Stomach (tissue), 9 donors: Measurements from ENCODE around the gene IGSF11. TPM values are rescaled to one million over a fixed set of nuclear protein-coding genes. Genes with fewer than 3 reads are reported as not detected.

Source experiments
- DNase-seq, 2 donors: peaks; one replicate each; pipeline versions ENCODE4 v3.0.0 to v3.0.0-alpha.2; 2013 to 2019
- H3K27ac ChIP-seq, 5 donors: fragments of 200-600 bp in 4 of 5; sonication (generic) in 4 of 5; one replicate each; pipeline ENCODE4 v1.5.1; 2013 to 2019; ENCODE audit warnings: mild to moderate bottlenecking in 1 of 5, moderate library complexity in 1 of 5
- H3K27me3 ChIP-seq, 3 donors: fragments of 200-600 bp; sonication (generic); one replicate each; pipeline ENCODE4 v1.5.1; 2017 to 2019; ENCODE audit warnings: mixed run types in 1 of 3
- H3K36me3 ChIP-seq, 4 donors: fragments of 200-600 bp; sonication (generic); 1 replicate in 3 of 4; 2 replicates in 1 of 4; pipeline ENCODE4 v1.5.1; 2016 to 2019
- H3K4me1 ChIP-seq, 4 donors: fragments of 200-600 bp; sonication (generic); one replicate each; pipeline ENCODE4 v1.5.1; 2016 to 2019
- H3K4me3 ChIP-seq, 4 donors: fragments of 200-600 bp; sonication (generic) in 3 of 4; one replicate each; pipeline ENCODE4 v1.5.1; 2016 to 2019; ENCODE audit warnings: mild to moderate bottlenecking in 1 of 4
- H3K9me3 ChIP-seq, 4 donors: fragments of 200-600 bp; sonication (generic); one replicate each; pipeline ENCODE4 v1.5.1; 2016 to 2019
- EP300 ChIP-seq: sonication (generic); formaldehyde crosslinking; IDR thresholded peaks from one replicate; pipeline ENCODE4 v1.6.1; 2017; ENCODE audit warnings: antibody characterized with exemption
- POLR2A ChIP-seq, 4 donors: fragments of 450-650 bp; IDR thresholded peaks; one replicate each; pipeline ENCODE4 v1.6.1; 2016; ENCODE audit warnings: antibody characterized with exemption in 4 of 4, control low read depth in 2 of 4, mild to moderate bottlenecking in 1 of 4, moderate library complexity in 1 of 4
- POLR2AphosphoS5 ChIP-seq, 3 donors: sonication (generic); formaldehyde crosslinking; IDR thresholded peaks; one replicate each; pipeline ENCODE4 v1.6.1; 2016; ENCODE audit warnings: antibody characterized with exemption in 3 of 3
- WGBS, 5 donors: extraction: QIAGEN DNeasy Blood & Tissue Kit in 3 of 5; methylation state at CpG; one replicate each; pipeline versions ENCODE4 v1.1.5 to v1.1.7; 2013 to 2018; 5-methylcytosine and 5-hydroxymethylcytosine counted together
- intact Hi-C: fragments of 100-400 bp; cut with DNase I; formaldehyde crosslinking; loops from one replicate; pipeline ENCODE4 v1.15.1; 2023; ENCODE audit warnings: low total_unique reads
- polyA plus RNA-seq, 3 donors: library from polyadenylated mRNA; stranded (reverse); fragments of 200-250 nt; gene quantifications; one replicate each; pipeline ENCODE4 v1.2.3, GENCODE V29; 2013
- total RNA-seq, 5 donors: library from RNA; depleted of rRNA; stranded (reverse); fragments of >200 nt; gene quantifications; one replicate each; pipeline versions ENCODE4 v1.1.0 to v1.2.3, GENCODE V29; 2014 to 2016
- TF ChIP-seq, protein P1 (sequence below), 7 experiments: fragments of 450-650 bp in 4 of 7; fragments of 200-600 bp in 3 of 7; sonication (generic) in 3 of 7; IDR thresholded peaks; one replicate each; pipeline ENCODE4 v1.5.1; 2016 to 2019; ENCODE audit warnings: antibody characterized with exemption in 7 of 7, control low read depth in 2 of 7, mild to moderate bottlenecking in 1 of 7
- donor health status: healthy with polysubstance abuse.
- donor health status: Bipolar disorder and iron deficiency.
- donor health status: healthy.

Gene IGSF11
- total and polyA plus RNA-seq, 8 donors, result 0.55 to 77.7 (median 5.1) TPM; not detected in 4

DNA sequence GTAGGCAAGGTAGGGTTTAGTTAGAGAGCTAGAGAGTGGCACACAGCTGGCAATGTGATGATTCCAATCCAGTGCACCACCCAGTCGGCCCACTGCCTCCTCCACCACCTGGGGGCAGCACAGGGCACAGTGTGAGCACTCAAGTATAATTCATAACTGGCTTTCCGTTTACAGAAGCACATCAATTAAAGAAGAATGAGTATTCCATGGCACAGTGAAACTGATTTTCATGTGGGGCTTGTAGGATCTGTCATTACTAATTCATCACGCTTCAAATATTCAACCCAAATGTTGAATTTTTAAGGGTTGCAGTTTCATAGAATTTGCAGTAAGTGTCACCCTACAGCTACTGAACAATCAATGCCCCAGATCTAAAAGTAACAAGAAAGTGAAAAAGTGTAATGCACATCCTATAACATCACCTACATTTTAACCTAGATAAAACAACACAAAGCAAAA lies 149.9 kb downstream of the IGSF11 start:
- H3K36me3 ChIP-seq, result no peaks in the 10 kb centered on the region
- no peak overlapping the region for H3K27ac ChIP-seq
- intact Hi-C loops, result loop anchor here (5.0 kb wide), 1 partner anchor 213 kb away; no protein-coding TSS in a partner anchor
- no peaks in the 10 kb centered on the region for H3K9me3 ChIP-seq
- peak; percentile 79 to 86 for DNase-seq
- H3K27me3 ChIP-seq, result peaks cover 0 to 31% (median 0%) of the 10 kb centered on the region in 3 donors
- no peaks in the 10 kb centered on the region for H3K4me1 ChIP-seq
- H3K4me3 ChIP-seq, result no peak overlapping the region
- TF ChIP-seq, protein P1, sequence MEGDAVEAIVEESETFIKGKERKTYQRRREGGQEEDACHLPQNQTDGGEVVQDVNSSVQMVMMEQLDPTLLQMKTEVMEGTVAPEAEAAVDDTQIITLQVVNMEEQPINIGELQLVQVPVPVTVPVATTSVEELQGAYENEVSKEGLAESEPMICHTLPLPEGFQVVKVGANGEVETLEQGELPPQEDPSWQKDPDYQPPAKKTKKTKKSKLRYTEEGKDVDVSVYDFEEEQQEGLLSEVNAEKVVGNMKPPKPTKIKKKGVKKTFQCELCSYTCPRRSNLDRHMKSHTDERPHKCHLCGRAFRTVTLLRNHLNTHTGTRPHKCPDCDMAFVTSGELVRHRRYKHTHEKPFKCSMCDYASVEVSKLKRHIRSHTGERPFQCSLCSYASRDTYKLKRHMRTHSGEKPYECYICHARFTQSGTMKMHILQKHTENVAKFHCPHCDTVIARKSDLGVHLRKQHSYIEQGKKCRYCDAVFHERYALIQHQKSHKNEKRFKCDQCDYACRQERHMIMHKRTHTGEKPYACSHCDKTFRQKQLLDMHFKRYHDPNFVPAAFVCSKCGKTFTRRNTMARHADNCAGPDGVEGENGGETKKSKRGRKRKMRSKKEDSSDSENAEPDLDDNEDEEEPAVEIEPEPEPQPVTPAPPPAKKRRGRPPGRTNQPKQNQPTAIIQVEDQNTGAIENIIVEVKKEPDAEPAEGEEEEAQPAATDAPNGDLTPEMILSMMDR (IDR thresholded peaks at IDR 0.05), result peak in 5 of 7 experiments; percentile 72 to 76 (median 72)
- TF ChIP-seq POLR2AphosphoS5 (IDR thresholded peaks at IDR 0.05), result no peak
- TF ChIP-seq EP300, result no peak
- TF ChIP-seq POLR2A (IDR thresholded peaks at IDR 0.05), result no peak
- 0 to 2% (median 1%) methylated on average over 3 of the region's 3 CpGs for WGBS, 5 donors

DNA sequence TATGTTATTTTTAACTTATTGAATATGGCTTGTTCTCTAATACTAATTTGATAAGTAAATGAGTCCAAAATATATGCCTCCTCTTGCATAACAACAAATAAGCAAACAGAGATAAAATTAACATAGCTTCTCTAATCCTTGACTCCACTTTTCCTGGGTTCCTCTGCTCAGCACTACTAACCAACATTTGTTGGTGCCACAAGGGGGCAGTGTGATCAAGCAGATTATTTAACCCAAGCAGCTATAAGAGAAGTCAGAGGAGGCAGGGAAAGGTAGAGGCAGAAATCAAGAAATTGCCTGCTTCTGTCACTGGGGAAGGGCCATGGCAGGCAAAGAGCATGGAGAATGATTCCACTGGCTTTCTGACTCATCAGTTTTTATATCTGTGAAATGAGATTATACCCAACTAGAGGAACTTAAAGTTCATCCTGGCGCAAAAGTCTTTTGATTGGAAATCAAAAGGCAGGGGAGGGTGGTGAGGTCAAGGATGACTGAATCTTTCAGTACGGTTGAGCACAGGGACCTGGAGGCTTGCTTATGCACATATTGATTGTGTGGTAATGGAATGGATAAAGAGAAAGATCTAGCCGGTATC lies 152.2 kb downstream of the IGSF11 start:
- TF ChIP-seq, protein P1 (IDR thresholded peaks at IDR 0.05), result peak in 5 of 7 experiments; percentile 44 to 77 (median 69)
- TF ChIP-seq POLR2A (IDR thresholded peaks at IDR 0.05), result no peak
- peaks cover 0 to 21% (median 0%) of the 10 kb centered on the region in 3 donors for H3K27me3 ChIP-seq
- no peaks in the 10 kb centered on the region for H3K4me1 ChIP-seq
- no peaks in the 10 kb centered on the region for H3K36me3 ChIP-seq
- DNase-seq, result peak; percentile 74 to 89
- H3K9me3 ChIP-seq, result no peaks in the 10 kb centered on the region
- intact Hi-C loops, result loop anchor here (5.0 kb wide), 1 partner anchor 215 kb away; no protein-coding TSS in a partner anchor
- WGBS, 5 donors, result 59 to 68% (median 64%) methylated on average over 3 of the region's 3 CpGs
- H3K4me3 ChIP-seq, result no peak overlapping the region
- no peak overlapping the region for H3K27ac ChIP-seq

DNA sequence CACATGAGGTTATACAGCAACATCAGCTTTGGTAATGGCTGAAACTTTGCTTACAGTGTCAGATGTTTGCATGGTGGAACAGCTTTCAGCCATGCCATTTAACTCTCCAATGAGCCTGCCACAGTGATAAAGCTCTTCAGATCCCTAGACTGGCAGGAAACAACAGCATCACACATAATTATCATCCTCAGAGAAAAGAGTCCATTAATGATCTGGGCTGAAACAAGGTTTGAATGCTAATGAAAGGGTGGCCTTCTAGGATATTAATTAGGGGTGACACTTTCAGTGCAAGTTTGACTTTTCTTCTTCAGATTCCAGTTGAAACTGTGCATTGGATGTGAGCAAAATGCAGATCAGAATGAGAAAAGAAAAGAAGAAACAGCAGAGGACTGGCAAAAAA lies 166.6 kb downstream of the IGSF11 start:
- Histone ChIP-seq H3K4me1 (no peaks in the 10 kb centered on the region), H3K4me3 (no peak overlapping the region), H3K27ac (no peak overlapping the region), H3K27me3 (no peaks in the 10 kb centered on the region), H3K9me3 (peaks cover 0 to 18% (median 12%) of the 10 kb centered on the region in 4 donors), H3K36me3 (no peaks in the 10 kb centered on the region)
- TF ChIP-seq, protein P1 (IDR thresholded peaks at IDR 0.05), result no peak
- no peak for TF ChIP-seq POLR2A (IDR thresholded peaks at IDR 0.05)
- no peak for TF ChIP-seq EP300
- TF ChIP-seq POLR2AphosphoS5 (IDR thresholded peaks at IDR 0.05), result no peak
- intact Hi-C loops, result no loop called here
- no peak for DNase-seq

DNA sequence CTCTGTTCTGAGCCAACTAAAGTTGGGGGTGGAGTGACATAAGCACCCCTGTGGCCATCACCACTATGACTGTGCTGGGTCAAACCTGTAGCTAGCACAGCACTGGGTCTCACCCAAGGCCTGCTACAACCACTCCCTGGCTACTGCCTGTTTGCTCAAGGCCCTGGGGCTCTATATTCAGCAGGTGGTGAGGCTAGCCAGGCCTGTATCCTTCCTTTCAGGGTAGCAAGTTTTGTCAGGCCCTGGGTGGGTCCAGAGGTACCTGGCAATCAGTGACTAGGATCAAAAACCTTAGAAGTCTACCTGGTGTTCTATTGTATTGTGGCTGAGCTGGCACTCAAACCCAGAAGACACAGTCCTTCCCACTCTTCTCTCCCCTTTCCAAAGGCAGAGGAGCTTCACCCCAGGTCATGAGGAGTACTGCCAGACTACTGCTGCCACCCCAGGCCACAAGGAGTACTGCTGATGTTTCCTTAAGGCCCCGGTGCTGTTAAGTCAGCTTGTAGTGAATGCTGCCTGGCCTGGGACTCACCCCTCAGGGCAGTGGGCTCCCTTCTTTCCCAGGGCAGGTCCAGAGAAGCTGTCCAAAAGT lies 170.8 kb downstream of the IGSF11 start:
- WGBS, 5 donors, result 43 to 70% (median 55%) methylated on average over 1 of the region's 1 CpG
- TF ChIP-seq, protein P1 (IDR thresholded peaks at IDR 0.05), result no peak
- no peak for TF ChIP-seq EP300
- TF ChIP-seq POLR2A (IDR thresholded peaks at IDR 0.05), result no peak
- TF ChIP-seq POLR2AphosphoS5 (IDR thresholded peaks at IDR 0.05), result no peak
- H3K27me3 ChIP-seq, result no peaks in the 10 kb centered on the region
- no peaks in the 10 kb centered on the region for H3K4me1 ChIP-seq
- H3K36me3 ChIP-seq, result no peaks in the 10 kb centered on the region
- intact Hi-C loops, result no loop called here
- no peak overlapping the region for H3K27ac ChIP-seq
- no peak overlapping the region for H3K4me3 ChIP-seq
- peaks cover 0 to 4% (median 0%) of the 10 kb centered on the region in 4 donors for H3K9me3 ChIP-seq
- DNase-seq, result no peak
